ENCODE data around the gene HEXD.
"Not testable (repeated sequence)": the region's sequence is repeated elsewhere in the genome, so short reads cannot be mapped to it uniquely, and the experiment has no call there.

Gene HEXD

GRCh38 chr17:82459936-82460335 is 41.8 kb downstream of the HEXD start:
- H3K4ac ChIP-seq (ENCODE audit: low read depth, low read length); H3K36me3 ChIP-seq (ENCODE audit: control insufficient read depth, insufficient read depth, low read length): not testable (repeated sequence)
- WGBS (ENCODE audit: extremely low coverage, insufficient coverage, low lambda C conversion rate) = no CpG with 5 or more reads among the region's 9 CpGs

GRCh38 chr17:82461827-82462524 is 43.8 kb downstream of the HEXD start:
- Histone ChIP-seq H3K36me3 (ENCODE audit: control insufficient read depth, insufficient read depth, low read length) (peaks cover 2% of the 10 kb centered on the region), H3K56ac (ENCODE audit: low read length) (no peak overlapping the region), H2AK5ac (ENCODE audit: low read length) (no peak overlapping the region), H3K4ac (ENCODE audit: low read depth, low read length) (no peak overlapping the region), H3K9ac (ENCODE audit: low read length) (no peak overlapping the region), H3K27ac (ENCODE audit: low read depth, low read length) (no peak overlapping the region), H4K5ac (ENCODE audit: low read length) (no peak overlapping the region), H3K79me2 (ENCODE audit: control insufficient read depth, insufficient read depth, low read length) (no peaks in the 10 kb centered on the region), H2BK15ac (replicated peaks; ENCODE audit: low read depth) (no peak overlapping the region), H3K23ac (ENCODE audit: low read length) (no peak overlapping the region), H3K4me2 (ENCODE audit: low read length) (no peak overlapping the region), H3K4me1 (ENCODE audit: control insufficient read depth, low read depth, low read length) (no peaks in the 10 kb centered on the region), H2BK120ac (ENCODE audit: low read depth, low read length) (no peak overlapping the region), H4K8ac (ENCODE audit: low read depth, low read length) (no peak overlapping the region), H3K79me1 (ENCODE audit: low read length) (peaks cover 3% of the 10 kb centered on the region), H3K18ac (ENCODE audit: low read length) (no peak overlapping the region), H3K27me3 (ENCODE audit: insufficient read depth, low read length, poor library complexity) (no peaks in the 10 kb centered on the region), H2BK5ac (ENCODE audit: low read length) (no peak overlapping the region), H3K4me3 (ENCODE audit: low read length) (no peak overlapping the region)
- no CpG with 5 or more reads among the region's 10 CpGs for WGBS (ENCODE audit: extremely low coverage, insufficient coverage, low lambda C conversion rate)
- DNase-seq = no peak

More at GRCh38 chr17:82459936-82460335, 41.8 kb downstream of the HEXD start:
- H3K4me2 ChIP-seq (ENCODE audit: low read length); H2AK5ac ChIP-seq (ENCODE audit: low read length); H3K18ac ChIP-seq (ENCODE audit: low read length); H3K23ac ChIP-seq (ENCODE audit: low read length); DNase-seq; H4K5ac ChIP-seq (ENCODE audit: low read length); H3K79me2 ChIP-seq (ENCODE audit: control insufficient read depth, insufficient read depth, low read length); H2BK15ac ChIP-seq (replicated peaks; ENCODE audit: low read depth); H2BK120ac ChIP-seq (ENCODE audit: low read depth, low read length); H3K27ac ChIP-seq (ENCODE audit: low read depth, low read length); H3K4me1 ChIP-seq (ENCODE audit: control insufficient read depth, low read depth, low read length); H3K27me3 ChIP-seq (ENCODE audit: insufficient read depth, low read length, poor library complexity); H4K8ac ChIP-seq (ENCODE audit: low read depth, low read length); H3K79me1 ChIP-seq (ENCODE audit: low read length); H3K4me3 ChIP-seq (ENCODE audit: low read length); H2BK5ac ChIP-seq (ENCODE audit: low read length); H3K56ac ChIP-seq (ENCODE audit: low read length); H3K9ac ChIP-seq (ENCODE audit: low read length): not testable (repeated sequence)

DNA sequence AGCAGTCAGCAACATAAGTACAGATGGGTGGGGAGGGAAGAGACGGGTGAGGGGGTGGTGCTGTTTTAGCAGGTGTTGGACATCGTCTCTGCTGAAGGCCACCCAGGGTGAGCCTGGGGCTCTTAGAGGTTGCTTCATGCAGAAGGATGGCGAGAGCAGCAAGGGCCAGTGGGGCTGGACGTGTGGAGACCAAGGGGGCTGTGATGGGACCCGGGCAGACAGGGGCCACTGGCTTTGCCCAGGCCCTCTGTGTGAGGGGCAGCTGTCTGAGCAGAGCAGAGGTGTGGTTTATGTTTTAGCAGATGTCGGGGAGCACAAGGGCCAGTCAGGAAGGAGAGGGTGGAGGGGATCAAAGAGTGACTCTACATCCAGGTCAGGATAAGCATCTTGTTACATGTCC is 45.2 kb downstream of the HEXD start:
- H3K23ac ChIP-seq (ENCODE audit: low read length) = no peak overlapping the region
- no CpG with 5 or more reads among the region's 6 CpGs for WGBS (ENCODE audit: extremely low coverage, insufficient coverage, low lambda C conversion rate)
- no peak overlapping the region for H2BK120ac ChIP-seq (ENCODE audit: low read depth, low read length)
- H3K56ac ChIP-seq (ENCODE audit: low read length) = no peak overlapping the region
- no peak overlapping the region for H3K9ac ChIP-seq (ENCODE audit: low read length)
- H3K79me2 ChIP-seq (ENCODE audit: control insufficient read depth, insufficient read depth, low read length) = no peaks in the 10 kb centered on the region
- H3K79me1 ChIP-seq (ENCODE audit: low read length) = peaks cover 3% of the 10 kb centered on the region
- H4K8ac ChIP-seq (ENCODE audit: low read depth, low read length) = no peak overlapping the region
- DNase-seq = no peak
- no peak overlapping the region for H4K5ac ChIP-seq (ENCODE audit: low read length)
- peaks cover 2% of the 10 kb centered on the region for H3K36me3 ChIP-seq (ENCODE audit: control insufficient read depth, insufficient read depth, low read length)
- no peak overlapping the region for H2AK5ac ChIP-seq (ENCODE audit: low read length)
- no peak overlapping the region for H3K4me2 ChIP-seq (ENCODE audit: low read length)
- no peak overlapping the region for H2BK5ac ChIP-seq (ENCODE audit: low read length)
- H3K4me1 ChIP-seq (ENCODE audit: control insufficient read depth, low read depth, low read length) = no peaks in the 10 kb centered on the region
- no peaks in the 10 kb centered on the region for H3K27me3 ChIP-seq (ENCODE audit: insufficient read depth, low read length, poor library complexity)
- H3K4me3 ChIP-seq (ENCODE audit: low read length) = no peak overlapping the region
- H3K18ac ChIP-seq (ENCODE audit: low read length) = no peak overlapping the region
- H2BK15ac ChIP-seq (replicated peaks; ENCODE audit: low read depth) = no peak overlapping the region
- H3K27ac ChIP-seq (ENCODE audit: low read depth, low read length) = no peak overlapping the region
- no peak overlapping the region for H3K4ac ChIP-seq (ENCODE audit: low read depth, low read length)

- H2BK15ac ChIP-seq (replicated peaks; ENCODE audit: low read depth) = no peak overlapping the region
- no peak overlapping the region for H2BK120ac ChIP-seq (ENCODE audit: low read depth, low read length)
- H3K4me1 ChIP-seq (ENCODE audit: control insufficient read depth, low read depth, low read length) = no peaks in the 10 kb centered on the region
- H3K4ac ChIP-seq (ENCODE audit: low read depth, low read length) = no peak overlapping the region
- H3K36me3 ChIP-seq (ENCODE audit: control insufficient read depth, insufficient read depth, low read length) = peaks cover 2% of the 10 kb centered on the region
- no peaks in the 10 kb centered on the region for H3K27me3 ChIP-seq (ENCODE audit: insufficient read depth, low read length, poor library complexity)
- no peak for DNase-seq
- no peak overlapping the region for H4K8ac ChIP-seq (ENCODE audit: low read depth, low read length)
- H4K5ac ChIP-seq (ENCODE audit: low read length) = no peak overlapping the region
- no peak overlapping the region for H2BK5ac ChIP-seq (ENCODE audit: low read length)
- no peak overlapping the region for H3K23ac ChIP-seq (ENCODE audit: low read length)
- no peaks in the 10 kb centered on the region for H3K79me2 ChIP-seq (ENCODE audit: control insufficient read depth, insufficient read depth, low read length)
- no peak overlapping the region for H2AK5ac ChIP-seq (ENCODE audit: low read length)
- WGBS (ENCODE audit: extremely low coverage, insufficient coverage, low lambda C conversion rate) = no CpG with 5 or more reads among the region's 7 CpGs
- no peak overlapping the region for H3K27ac ChIP-seq (ENCODE audit: low read depth, low read length)
- peaks cover 3% of the 10 kb centered on the region for H3K79me1 ChIP-seq (ENCODE audit: low read length)
- H3K4me3 ChIP-seq (ENCODE audit: low read length) = no peak overlapping the region
- H3K18ac ChIP-seq (ENCODE audit: low read length) = no peak overlapping the region
- H3K56ac ChIP-seq (ENCODE audit: low read length) = no peak overlapping the region
- no peak overlapping the region for H3K9ac ChIP-seq (ENCODE audit: low read length)
- H3K4me2 ChIP-seq (ENCODE audit: low read length) = no peak overlapping the region
These were observed 45.9 kb downstream of the HEXD start for GRCh38 chr17:82463925-82464566.

DNA sequence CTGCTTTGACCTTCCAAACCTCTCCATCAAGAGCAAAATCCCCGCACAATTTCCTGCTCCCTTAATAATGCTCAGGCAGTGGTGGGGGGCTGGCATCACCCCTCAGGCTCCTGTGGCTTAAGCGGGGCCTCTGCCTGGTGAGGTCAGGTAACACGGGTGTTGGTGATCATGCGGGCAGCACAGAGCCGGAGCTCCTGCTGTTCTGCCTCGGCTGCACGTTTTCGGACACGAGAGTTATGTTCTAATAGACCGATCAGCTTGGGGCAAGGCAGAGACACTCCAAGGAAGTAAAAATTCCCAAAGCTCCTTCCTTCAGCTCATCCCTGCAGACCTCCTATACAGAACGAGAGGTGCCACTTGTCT is 46.4 kb downstream of the HEXD start:
- no peak overlapping the region for H3K23ac ChIP-seq (ENCODE audit: low read length)
- no peak overlapping the region for H2BK5ac ChIP-seq (ENCODE audit: low read length)
- no peak overlapping the region for H3K4ac ChIP-seq (ENCODE audit: low read depth, low read length)
- H2BK15ac ChIP-seq (replicated peaks; ENCODE audit: low read depth) = no peak overlapping the region
- H3K79me1 ChIP-seq (ENCODE audit: low read length) = no peaks in the 10 kb centered on the region
- H3K4me3 ChIP-seq (ENCODE audit: low read length) = no peak overlapping the region
- no peak overlapping the region for H3K4me2 ChIP-seq (ENCODE audit: low read length)
- no peak overlapping the region for H3K27ac ChIP-seq (ENCODE audit: low read depth, low read length)
- H2AK5ac ChIP-seq (ENCODE audit: low read length) = no peak overlapping the region
- no peaks in the 10 kb centered on the region for H3K27me3 ChIP-seq (ENCODE audit: insufficient read depth, low read length, poor library complexity)
- no CpG with 5 or more reads among the region's 11 CpGs for WGBS (ENCODE audit: extremely low coverage, insufficient coverage, low lambda C conversion rate)
- H2BK120ac ChIP-seq (ENCODE audit: low read depth, low read length) = no peak overlapping the region
- no peak overlapping the region for H4K8ac ChIP-seq (ENCODE audit: low read depth, low read length)
- no peak overlapping the region for H3K18ac ChIP-seq (ENCODE audit: low read length)
- no peak overlapping the region for H4K5ac ChIP-seq (ENCODE audit: low read length)
- H3K4me1 ChIP-seq (ENCODE audit: control insufficient read depth, low read depth, low read length) = no peaks in the 10 kb centered on the region
- DNase-seq = no peak
- no peak overlapping the region for H3K9ac ChIP-seq (ENCODE audit: low read length)
- no peaks in the 10 kb centered on the region for H3K79me2 ChIP-seq (ENCODE audit: control insufficient read depth, insufficient read depth, low read length)
- H3K56ac ChIP-seq (ENCODE audit: low read length) = no peak overlapping the region
- H3K36me3 ChIP-seq (ENCODE audit: control insufficient read depth, insufficient read depth, low read length) = peaks cover 2% of the 10 kb centered on the region

Data from mesendoderm (in vitro differentiated cells).